GM21825 (cell line): ENCODE results near the gene ATP1A2.

Experiments used
- ATAC-seq: cut with Tn5 transposase; IDR thresholded peaks from one replicate; pipeline ENCODE4 v1.9.1; 2021; ENCODE audit warnings: mild to moderate bottlenecking, moderate library complexity; ENCODE audit not compliant: unreplicated experiment

Gene ATP1A2

DNA sequence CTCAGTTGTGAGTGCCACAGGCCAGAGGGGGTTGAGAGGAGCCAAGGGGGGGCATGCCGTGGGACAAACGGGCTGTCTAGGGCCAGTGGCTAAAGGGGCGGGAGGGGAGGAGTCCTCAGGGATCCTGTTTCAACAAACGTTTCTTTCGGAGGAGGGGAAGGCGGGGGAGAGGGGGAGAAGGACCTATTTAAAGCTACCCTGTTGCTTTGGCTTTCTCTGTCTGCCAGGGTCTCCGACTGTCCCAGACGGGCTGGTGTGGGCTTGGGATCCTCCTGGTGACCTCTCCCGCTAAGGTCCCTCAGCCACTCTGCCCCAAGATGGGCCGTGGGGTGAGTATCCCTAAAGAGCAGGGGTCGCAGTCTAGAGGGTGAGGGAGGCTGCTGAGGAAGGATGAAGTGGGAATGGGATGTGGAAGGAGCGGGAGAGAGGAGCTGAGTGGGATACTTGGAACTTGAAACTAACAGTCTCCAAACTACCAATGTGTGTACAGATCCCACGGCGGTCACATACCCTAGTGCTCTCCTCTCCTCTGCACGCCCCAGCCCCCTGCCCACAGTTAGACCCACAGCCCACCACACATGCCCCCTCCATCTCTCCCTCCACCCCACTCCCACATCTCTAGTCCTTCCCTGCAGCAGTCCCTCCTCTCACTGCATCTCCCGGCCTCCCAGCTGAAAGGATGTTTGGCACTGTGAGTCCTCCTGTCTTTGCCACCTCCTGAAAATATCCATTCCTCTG, at the start of gene ATP1A2:
Gene ATP1A2, plus strand, starts transcription at position 215 of the 738 bp plus-strand sequence. Its CDS starts 103 bp downstream, at position 318.
- no peak for ATAC-seq

DNA sequence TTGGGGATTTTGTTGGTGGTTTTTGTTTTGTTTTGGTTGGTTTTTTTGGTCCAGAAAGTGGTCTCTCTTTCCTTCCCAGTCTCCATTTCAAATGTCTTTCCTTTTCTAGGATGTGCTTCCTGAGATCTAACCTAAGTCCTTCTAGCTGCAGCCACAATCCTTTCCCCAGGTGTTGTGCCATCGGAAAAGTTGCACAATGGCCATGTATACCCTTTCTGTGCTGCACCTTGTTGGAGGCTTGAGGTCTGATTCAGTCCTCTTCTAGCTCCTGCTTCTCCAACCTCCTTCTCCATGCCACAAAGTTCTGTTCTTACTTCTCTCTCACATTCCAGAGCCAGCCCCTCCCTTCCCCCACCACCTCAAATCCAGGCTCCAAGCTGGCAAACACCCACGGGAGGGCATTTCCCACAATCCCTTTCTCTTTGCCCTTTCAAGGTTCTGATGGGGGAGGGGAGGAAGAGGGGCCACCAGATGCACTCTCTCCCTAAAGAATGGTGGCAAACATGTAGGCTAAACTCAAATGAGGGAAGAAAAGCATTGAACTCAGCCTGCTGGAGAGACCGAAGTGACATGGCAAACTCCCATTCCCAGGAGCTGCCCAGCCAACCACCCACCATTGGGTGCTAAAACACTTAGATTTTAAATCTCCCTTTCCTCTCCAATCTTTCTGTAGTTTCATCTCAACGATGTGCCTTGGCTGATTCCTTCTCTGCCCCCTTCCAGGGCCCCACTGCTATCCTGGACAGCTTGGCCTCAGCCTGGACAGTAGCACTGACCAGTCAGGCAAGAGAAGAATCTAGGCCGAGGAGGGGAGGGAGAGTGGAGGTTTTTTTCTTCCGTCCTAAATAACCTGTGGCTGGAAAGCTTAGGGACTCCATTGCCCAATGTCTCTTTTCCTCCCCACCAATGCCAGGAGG, 48.5 kb upstream of the ATP1A2 start:
- no peak for ATAC-seq

DNA sequence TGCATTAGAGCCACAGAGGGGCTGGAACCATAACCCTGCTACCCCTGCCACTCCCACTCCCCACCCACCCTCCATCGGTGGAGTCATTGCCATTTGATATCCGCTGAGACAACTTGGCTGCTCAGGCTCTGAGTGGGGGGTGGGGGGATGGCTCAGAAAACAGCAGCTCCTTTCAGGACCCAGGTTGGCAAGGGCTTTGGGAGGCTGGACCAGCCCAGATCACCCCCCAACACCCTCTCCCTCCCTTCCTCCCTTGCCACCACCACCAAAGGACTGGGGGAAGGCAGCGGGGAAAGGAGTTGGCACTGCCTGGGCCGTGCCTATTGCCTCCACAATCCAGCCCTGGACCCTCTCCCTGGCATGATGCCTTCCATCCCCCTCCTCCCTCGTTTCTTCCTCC, 47.3 kb upstream of the ATP1A2 start:
- ATAC-seq: no peak

DNA sequence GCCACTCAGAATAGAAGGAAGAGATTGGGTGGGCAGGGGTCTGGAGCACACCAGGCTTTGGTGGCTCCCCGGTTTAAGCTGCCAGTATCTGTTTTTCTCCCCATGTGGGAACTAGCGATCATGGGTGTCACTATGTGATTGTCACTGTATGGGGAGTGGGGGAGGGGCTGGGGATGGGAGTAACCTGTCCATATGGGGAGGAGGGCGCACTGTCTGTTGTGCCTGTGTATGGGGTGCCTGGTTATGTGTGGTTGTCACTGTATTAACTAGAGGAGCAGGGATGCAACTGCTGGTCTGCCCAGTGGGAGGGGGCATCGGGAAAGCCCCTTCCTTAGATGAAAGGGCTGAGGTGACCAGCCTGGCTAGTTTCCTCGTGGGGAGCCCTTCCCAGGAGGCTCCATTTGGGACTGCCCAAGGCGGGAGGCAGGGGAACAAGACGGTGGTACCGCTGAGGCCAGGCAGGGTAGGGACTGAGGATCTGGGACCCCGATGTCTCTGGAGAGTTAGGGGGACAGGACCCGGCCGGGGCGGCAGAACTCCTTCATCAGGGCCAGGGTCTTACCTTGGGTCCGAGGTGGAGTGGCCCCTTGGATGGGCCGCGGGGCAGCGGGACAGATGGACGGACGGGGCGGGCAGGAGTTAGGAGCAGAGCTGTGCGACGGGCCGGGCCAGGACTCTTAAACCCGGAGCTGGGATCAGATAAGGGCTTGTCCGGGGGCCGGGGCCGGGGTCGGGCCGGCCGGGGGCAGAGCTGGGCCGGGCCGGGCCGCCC, 45.9 kb upstream of the ATP1A2 start, which contains the start of gene KCNJ10:
Gene KCNJ10, minus strand, starts transcription at position 701 of the 772 bp plus-strand sequence. CDS start 27,628 bp downstream, outside the sequence.
- no peak for ATAC-seq

DNA sequence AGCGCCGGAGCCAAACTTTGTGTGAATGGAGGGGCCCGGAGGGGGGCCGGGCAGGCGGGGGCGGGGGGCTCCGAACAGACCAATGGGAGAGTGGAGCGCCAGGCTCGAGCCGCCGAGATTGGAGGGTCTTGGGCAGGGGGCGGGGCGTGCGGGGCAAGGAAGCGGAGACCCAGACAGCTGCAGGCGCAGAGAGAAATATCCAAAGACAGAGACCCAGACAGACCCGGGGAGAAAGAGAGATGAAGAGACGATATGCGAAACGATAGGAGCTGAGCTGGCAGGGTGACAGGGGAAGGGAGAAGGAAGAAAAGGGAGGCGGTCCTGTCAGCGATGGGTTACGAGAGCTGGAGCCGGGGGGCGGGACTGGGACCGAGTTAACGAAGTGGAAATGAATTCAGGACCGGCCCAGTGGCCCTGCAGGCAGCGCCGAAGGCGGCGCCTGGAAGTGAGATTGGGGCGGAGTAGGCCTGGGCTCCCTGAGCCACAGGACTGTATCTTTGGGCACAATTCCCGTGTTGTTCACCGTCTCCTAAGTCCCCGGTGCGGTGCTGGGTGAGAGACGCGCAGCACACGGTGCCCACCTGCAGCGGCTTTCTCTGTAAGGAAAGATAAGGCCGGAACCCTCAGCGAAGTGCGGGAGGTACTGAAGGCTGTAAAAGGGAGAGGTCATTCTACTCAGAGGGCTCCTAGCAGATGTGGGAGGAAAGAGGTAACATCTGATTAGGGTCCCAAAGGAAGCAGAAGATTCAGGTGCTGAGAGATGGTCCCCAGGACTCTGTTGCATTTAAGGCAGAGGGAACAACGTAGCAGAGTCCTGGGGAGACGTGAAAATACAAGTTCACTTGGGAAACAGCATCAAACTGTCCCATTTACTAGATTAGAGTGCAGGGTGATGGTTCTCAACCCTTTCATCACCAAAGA, 45.1 kb upstream of the ATP1A2 start:
- ATAC-seq: no peak

DNA sequence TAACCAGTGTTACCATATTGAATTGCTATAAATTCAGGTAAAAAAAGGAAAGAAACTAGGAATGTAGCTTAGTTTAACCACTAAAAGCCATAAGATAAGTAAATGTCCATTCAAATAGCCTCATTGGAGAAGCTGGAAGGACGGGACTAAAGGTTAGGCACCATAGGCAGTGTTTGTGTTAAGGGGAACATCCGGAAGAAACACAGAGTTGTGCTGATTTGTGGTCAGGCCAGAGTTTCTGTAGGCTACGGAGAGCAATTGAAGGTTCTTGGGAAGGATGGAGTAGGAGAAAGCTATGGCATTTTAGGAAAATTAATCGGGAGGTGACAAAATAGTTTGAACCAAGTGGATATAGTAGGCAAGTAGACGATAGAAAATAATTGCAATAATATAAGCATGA, 44.3 kb upstream of the ATP1A2 start:
- no peak for ATAC-seq

DNA sequence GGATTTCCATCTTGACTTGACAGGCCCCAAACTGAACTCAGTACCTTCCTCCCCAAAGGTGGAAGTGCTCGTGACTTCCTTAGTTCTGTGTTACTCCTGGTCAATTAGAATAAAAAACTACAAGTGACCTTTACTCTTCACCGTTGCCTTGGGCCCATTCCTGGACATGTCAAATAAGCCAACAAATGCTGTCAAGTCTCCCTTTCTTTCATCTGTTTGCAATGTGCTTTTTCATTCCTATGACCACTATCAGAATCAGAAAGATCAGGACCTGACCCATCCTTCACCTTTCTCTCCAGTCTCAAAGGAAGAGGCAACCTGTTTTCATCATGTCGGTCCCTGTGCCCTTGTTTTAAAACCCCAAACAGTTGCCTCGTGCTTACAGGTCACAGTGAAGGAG, 40.7 kb upstream of the ATP1A2 start:
- no peak for ATAC-seq

DNA sequence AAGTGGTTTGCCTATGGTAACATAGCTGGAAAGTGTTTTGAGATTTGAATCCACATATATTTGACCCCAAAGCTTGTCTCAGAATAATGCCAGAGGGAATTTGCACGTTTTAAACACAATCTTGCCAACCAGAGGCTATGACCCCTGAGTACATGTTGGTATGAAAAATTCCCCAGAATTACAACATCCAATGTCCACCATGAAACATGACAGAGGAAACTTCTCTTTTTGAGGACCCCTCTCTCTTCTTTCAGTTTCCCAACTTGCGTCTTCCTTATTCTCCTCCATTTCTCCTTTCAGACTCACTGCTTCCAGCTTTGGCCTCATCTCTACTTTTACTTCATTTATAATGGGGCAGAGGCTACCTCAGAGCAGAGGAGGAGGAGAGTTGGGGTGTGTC, 39.7 kb upstream of the ATP1A2 start:
- ATAC-seq: no peak

DNA sequence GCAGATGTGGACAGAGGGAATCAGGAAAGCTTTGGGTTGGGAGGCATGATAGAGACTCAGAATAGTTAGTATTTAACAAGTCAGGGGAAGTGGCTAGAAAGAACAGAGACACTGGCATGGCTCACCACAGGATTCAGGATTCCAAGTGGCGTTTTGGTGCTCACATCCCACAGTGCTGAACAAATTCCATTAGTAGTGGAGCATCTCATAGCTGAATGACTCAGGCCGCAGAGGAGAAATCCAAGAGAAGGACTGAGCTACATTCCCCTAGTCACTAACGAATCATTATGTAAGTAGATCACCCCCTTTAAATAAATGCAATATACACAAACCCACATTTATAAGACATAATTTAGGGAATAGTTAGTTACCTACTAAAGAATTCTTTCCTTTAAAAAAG, 39.3 kb upstream of the ATP1A2 start:
- ATAC-seq: no peak

DNA sequence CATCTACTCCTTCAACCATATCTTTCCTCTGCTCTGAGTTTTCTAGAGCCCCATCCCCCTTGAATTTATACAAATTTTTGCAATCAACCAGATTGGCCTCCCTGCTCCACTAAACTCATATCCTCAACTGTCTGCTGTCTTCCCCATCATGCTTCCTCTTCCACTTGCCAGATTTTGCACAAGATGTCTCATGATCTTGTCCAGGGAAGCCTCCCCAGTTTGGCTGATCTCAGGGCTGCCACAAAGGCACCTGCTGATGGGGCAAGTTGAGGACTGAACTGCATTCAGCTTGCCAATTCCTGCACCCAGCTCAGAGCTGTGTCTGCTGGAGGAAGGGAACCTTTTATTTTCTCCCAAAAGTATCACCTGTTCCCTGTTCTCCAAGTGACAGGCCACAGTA, 38.1 kb upstream of the ATP1A2 start:
- no peak for ATAC-seq

DNA sequence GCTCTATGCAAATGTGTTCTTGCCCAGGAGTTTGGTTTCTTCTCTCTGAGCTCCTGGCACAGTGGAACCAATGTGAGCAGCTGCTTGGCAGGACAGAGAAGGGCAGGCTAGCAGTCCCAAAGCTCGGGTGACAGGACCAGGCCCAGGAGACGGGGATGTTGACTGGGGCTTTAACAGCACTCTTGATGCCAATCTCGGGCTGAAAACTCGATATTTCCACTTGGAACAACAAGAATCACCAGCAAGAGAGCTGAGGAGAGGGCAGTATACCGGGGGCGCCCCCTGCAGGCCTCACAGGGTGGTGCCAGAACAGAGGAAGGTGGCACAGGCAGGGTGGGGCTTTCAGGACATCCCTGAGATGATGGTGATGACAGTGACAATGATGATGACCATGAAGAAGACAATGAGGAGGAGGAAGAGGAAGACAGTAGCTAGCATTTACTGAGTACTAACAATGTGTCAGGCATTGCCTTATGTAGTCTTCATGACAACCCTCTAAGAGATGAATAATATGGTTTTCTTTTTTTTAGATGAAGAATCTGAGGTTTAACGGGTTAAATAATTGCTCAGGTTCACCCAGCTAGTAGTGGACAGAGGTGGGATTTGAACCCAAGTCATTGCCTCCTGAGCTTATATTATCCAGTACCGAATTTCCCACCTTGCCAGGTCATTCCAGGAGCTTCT, 36.9 kb upstream of the ATP1A2 start:
- ATAC-seq: no peak

DNA sequence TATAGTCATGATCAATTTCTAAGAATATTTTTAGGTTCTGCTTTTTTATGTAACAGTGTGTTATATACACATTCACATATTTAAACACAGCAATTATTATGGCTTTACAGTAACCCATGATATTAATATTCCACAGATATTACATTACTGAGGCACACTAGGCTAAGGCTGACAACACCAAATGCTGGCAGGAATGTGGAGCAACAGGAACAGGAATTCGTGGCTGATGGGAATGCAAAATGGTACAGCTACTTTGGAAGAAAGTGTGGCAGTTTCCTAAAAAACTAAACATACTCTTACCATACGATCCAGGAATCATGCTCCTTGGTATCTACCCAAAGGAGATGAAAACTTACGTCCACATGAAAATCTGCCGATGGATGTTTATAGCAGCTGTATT, 36.1 kb upstream of the ATP1A2 start:
- ATAC-seq: no peak

DNA sequence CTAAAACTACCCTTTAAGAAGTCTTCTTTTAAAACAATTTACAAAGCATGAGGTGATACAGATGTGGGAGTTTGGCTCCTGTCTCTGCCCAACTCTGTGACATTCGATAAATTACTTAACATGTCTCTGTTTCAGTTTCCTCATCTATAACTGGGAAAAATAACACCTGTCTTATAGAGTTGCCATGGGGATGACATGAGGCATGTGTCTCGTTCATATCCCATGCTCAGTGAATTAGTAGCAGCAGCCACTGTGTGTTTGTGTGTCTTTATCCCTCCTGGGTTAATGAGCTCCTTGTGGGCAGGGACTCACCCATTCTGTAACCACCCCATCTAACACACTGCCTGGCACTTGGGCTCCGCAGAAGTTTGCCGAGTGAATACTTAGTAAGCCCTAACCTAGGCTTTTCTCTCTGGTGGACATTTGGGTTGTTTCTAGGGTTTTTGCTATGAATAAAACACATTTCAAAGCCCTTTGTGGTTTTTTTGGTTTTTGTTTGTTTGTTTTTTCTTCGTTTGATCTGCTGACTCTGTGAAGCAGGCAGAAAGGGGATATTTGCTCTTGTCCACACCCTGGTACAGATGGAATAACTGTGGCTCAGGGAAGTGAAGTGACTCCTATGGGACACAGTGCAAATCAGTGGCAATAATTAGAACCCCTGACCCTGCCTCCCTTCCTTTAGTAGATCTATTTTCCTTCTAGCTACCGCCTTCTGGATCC, 35.0 kb upstream of the ATP1A2 start:
- ATAC-seq: no peak

DNA sequence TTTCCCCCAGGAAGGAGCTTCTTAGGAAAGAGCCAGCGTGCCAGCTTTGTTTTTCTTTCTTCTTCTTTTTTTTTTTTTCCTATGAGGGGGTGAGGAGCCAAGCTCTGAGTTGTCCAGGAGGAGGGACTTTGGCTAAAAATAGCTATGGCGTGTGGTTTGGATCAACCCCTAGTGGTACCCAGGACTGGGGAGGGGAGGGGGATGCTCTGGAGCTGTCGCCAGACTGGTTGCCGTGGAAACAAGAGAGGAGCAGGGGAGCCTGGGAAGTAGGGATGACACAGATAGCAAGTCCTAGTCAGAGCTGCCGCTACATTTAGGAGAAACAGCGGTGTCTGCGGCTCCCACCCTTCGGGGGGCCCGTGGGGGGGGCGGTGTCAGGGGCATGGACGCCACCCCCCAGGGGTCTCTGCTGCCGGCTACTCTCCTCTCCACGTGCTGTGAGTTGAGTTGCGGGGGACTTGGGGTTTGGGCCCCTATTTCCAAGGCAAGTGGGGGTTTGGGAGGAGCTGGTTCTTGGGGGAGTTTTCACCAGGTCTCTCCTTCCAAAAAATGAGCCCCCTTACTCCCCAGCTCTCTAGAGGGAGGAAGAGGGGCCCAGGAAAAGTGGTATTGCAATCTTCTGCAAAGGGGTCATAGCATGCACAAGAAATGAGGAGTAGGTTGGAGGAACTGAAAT, 34.2 kb upstream of the ATP1A2 start, which contains the start of gene KCNJ9:
Gene KCNJ9, plus strand, starts transcription at position 278 of the 676 bp plus-strand sequence. CDS start 2,493 bp downstream, outside the sequence.
- no peak for ATAC-seq

DNA sequence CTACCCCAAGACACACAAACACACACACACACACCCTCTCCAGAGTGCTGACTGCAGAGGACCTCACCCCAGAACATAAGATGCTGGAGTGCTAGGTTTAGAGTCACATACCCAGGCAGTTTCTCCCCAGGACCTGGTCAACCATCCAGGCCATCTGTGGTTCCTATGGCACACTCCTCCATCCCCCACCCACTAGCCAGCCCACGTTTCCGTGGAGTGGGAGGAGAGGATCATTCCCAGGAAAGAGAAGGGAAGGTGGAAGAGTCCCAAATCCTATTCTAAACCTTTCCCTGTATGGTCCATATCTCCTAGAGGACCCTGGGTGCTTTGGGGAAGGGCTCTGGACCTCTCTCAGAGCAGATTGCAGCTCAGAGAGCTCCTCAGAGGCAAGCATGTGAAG, 33.1 kb upstream of the ATP1A2 start:
- no peak for ATAC-seq

DNA sequence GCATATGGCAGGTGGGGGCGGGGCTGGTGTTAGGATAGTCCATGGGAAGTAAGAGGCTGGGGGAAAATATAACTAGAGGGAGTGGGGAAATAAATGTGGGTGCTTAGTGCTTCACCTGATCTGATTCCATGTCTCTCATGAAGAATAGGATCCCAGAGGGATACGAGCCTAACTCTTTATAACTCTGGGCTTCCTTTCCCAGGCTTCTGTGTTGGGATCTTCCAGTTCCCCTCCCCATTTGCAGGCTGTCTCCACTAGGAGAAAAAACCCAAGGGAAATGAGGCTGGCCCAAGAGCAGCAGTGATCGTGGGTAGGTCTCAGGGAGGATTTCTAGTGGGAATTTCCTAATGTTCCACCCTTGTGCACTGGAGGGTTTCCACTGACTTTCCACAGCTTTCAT, 32.6 kb upstream of the ATP1A2 start:
- no peak for ATAC-seq

DNA sequence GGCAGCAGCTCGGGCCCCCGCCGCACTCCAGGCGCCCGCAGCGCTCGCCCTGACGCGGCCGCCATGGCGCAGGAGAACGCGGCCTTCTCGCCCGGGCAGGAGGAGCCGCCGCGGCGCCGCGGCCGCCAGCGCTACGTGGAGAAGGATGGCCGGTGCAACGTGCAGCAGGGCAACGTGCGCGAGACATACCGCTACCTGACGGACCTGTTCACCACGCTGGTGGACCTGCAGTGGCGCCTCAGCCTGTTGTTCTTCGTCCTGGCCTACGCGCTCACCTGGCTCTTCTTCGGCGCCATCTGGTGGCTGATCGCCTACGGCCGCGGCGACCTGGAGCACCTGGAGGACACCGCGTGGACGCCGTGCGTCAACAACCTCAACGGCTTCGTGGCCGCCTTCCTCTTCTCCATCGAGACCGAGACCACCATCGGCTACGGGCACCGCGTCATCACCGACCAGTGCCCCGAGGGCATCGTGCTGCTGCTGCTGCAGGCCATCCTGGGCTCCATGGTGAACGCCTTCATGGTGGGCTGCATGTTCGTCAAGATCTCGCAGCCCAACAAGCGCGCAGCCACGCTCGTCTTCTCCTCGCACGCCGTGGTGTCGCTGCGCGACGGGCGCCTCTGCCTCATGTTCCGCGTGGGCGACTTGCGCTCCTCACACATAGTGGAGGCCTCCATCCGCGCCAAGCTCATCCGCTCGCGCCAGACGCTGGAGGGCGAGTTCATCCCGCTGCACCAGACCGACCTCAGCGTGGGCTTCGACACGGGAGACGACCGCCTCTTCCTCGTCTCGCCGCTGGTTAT, 31.4 kb upstream of the ATP1A2 start:
- no peak for ATAC-seq
